ENCODE results near the gene BTNL2.
"Not testable (repeated sequence)": the region's sequence is repeated elsewhere in the genome, so short reads cannot be mapped to it uniquely, and the experiment has no call there.

BTNL2 gene

DNA sequence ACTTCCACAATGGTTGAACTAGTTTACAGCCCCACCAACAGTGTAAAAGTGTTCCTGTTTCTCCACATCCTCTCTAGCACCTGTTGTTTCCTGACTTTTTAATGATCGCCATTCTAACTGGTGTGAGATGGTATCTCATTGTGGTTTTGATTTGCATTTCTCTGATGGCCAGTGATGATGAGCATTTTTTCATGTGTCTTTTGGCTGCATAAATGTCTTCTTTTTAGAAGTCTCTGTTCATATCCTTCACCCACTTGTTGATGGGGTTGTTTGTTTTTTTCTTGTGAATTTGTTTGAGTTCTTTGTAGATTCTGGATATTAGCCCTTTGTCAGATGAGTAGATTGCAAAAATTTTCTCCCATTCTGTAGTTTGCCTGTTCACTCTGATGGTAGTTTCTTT lies 47.8 kb downstream of the BTNL2 start:
- not testable (repeated sequence) for DNase-seq

DNA sequence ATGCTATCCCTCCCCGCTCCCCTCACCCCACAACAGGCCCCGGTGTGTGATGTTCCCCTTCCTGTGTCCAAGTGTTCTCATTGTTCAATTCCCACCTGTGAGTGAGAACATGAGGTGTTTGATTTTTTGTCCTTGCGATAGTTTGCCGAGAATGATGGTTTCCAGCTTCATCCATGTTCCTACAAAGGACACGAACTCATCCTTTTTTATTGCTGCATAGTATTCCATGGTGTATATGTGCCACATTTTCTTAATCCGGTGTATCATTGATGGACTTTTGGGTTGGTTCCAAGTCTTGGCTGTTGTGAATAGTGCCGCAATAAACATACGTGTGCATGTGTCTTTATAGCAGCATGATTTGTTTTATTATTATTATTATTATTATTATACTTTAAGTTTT lies 48.4 kb downstream of the BTNL2 start:
- DNase-seq = not testable (repeated sequence)

- DNase-seq = no peak
These were observed 52.0 kb downstream of the BTNL2 start for GRCh38 chr6:32355018-32355417.

DNA sequence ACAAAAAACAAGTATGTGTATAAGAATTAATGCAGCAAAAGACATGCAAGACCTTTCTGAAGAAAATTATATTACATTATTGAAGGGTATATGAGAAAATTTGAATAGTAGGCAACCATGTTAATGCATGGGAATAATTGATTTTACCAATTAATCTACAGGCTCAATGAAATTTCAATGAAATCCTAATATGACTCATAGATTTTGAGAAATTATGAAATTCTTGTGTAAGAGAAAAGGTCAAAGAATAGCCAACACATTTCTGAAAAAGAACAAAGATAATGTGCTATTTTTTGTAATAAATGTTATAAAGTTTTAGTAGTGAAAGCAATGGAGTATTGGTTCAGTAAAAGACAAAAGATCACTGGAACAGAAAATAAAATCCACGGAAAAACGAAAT lies 53.6 kb downstream of the BTNL2 start:
- DNase-seq = no peak
